GM18517 (cell line): Measurements from ENCODE around the gene RPS16.
"Not testable (repeated sequence)": the region's sequence is repeated elsewhere in the genome, so short reads cannot be mapped to it uniquely, and the experiment has no call there.

Experiments
- ATAC-seq: cut with Tn5 transposase; IDR thresholded peaks from one replicate; pipeline ENCODE4 v1.9.1; 2021; ENCODE audit warnings: mild to moderate bottlenecking, moderate library complexity; ENCODE audit not compliant: unreplicated experiment

RPS16 gene

GRCh38 chr19:39435499-39436349 is at the start of gene RPS16:
TSS of gene RPS16 (minus strand) at chr19:39435949. CDS start at chr19:39435895, 54 bp downstream.
- peak; percentile 54 for ATAC-seq

- no peak for ATAC-seq
These were observed 47.4 kb upstream of the RPS16 start for GRCh38 chr19:39483141-39483540.

DNA sequence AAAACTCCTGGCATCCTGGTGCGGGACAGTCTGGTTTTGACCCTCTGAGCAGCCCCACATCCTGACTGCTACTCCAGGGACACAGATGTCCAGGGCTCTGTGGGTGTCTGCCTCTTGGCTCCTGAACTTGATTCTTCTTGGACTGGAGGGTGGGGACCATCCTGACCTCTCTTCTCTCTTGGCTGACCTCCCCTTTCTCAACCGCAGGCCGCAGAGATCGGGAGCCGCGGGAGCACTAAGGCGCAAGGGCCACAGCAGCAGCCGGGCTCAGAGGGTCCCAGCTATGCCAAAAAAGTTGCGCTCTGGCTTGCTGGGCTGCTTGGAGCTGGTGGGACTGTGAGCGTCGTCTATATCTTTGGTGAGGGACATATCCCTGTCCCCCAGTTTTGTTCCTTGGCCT is 45.9 kb upstream of the RPS16 start:
- no peak for ATAC-seq

DNA sequence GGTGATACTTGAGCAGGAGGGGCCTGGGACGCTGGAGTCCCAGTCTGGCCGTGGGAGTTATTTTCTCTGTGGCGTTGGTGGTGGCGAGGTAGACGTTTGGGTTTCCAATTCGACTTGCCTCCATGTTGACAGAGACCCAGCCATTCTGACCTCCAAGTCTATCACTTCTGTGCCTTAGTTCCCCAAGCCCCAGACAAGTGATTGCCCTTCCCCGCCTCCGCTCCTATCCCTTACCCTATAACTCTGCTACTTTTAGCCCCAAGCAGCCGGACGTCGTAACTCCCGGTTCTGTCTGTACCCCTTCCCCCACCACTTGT is 45.4 kb upstream of the RPS16 start:
- ATAC-seq: no peak

DNA sequence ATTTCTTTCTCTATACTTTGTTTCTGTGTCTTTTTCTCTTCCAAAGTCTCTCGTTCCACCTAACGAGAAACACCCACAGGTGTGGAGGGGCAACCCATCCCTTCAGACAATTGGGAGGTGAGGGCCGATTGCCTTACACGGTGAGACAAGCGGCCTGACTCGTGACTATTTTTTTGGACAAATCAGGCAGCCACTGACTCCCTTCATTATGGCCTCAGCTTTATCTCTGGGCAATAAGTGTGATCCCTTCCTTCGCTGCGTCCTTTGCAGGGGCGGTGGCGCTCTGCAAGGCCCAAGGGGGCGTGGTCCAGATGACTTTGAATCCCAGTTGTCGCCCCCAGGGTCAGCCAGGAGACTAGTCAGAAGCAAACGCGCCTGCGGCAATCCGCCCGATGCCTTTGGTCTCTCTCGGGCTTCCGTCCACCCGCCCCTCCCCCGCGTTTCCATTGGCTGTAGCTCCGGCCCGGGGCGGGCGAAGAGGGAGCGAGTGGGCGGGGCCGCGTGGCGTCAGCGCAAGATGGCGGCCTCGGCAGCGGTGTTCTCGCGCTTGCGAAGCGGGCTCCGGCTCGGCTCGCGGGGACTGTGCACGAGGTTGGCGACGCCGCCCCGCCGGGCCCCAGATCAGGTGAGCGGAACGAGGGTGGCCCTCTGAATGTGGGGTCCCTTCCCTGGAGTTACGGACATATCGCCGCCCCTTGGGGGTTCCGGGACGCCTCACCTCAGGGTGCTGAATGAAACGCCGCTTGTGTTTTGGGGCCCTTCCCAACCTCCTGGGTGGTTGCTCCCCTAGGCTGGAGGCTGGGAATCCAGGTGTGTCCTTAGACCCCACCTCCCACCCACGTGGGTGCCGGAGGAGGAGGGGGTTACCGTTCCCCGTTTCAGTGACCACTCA is 44.8 kb upstream of the RPS16 start, which contains the start of gene TIMM50:
TSS of gene TIMM50 (plus strand) at position 502 of the 892 bp plus-strand sequence. CDS start at position 518, 16 bp downstream.
- peak; percentile 79 for ATAC-seq

DNA sequence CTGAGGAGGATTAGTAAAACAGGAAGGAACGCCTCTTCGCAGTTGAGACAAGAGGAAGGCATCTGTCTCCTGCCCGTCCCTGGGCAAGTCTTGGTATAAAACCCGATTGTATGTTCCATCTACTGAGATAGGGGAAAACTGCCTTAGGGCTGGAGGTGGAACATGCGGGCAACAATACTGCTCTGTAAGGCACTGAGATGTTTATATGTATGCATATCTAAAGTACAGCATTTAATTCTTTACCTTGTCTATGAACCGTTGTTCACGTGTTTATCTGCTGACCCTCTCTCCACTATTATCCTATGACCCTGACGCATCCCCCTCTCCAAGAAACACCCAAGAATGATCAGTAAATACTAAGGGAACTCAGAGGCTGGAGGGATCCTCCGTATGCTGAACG is 44.2 kb upstream of the RPS16 start:
- no peak for ATAC-seq

DNA sequence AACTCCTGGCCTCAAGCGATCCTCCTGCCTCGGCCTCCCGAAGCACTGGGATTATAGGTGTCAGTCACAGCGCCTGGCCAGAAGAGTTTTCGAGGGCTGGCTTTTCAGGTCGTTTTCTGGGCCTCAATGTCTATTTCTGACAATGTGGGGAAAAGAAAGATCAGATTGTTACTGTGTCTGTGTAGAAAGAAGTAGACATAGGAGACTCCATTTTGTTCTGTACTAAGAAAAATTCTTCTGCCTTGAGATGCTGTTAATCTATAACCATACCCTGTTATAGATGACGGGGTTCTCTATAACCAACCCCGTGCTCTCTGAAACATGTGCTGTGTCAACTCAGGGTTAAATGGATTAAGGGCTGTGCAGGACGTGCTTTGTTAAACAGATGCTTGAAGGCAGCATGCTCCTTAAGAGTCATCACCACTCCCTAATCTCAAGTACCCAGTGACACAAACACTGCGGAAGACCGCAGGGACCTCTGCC is 43.6 kb upstream of the RPS16 start:
- not testable (repeated sequence) for ATAC-seq

DNA sequence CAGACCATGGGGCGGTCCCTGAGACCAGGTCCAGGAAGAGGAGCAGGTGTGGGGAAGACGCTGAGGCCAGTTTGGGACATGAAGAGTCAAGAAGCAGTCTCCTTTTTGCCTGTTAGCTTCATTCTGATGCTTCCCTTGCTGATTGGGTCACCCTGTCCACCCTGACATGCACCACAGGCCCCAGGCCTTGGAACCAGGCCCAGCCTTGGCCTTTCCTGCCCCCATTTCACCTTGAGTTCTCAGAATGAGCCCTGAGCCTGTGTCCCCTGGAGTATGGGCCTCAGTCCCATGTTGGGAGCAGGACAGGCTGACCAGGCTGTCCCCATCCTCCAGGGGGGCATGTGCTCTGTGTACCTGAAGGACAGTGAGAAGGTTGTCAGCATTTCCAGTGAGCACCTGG is 40.0 kb upstream of the RPS16 start:
- ATAC-seq: no peak

DNA sequence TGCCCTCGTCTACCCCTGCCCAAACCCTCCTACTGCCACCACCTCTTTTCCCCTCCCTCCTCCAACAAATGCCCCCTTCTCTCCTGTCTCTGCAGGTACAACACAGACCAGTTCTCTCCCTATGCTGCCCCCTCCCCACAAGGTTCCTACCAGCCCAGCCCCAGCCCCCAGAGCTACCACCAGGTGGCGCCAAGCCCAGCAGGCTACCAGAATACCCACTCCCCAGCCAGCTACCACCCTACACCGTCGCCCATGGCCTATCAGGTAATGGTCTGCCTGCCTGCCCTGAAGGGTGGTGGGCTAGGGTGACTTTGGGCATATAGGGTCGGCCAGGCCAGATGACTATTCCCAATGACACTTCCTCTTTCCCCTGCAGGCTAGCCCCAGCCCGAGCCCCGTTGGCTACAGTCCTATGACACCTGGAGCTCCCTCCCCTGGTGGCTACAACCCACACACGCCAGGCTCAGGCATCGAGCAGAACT is 38.4 kb upstream of the RPS16 start:
- ATAC-seq: no peak

DNA sequence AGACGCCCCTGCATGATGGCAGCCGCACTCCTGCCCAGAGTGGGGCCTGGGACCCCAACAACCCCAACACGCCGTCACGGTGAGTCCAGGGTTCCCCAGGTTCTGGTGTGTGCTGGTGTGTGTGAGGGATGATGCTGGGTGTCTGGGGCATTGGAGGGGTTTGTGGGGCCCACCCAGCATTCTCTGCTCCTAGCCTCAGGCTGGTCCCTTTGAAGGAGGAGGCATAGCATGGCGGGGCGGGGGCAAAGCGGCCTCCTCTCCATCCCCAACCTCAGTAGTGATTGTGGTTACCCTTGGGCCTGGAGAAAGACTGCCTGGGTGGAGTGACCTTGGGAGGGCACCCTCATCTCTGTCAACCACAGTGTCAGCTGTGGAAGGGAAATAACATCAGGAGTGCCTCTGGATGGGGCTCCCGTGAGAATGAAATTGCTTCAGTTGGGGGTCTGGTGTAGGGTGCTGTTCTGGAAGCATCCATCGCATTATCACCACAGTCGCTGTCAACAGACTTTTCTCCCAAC is 37.8 kb upstream of the RPS16 start:
- no peak for ATAC-seq

- no peak for ATAC-seq
These were observed 37.1 kb upstream of the RPS16 start for GRCh38 chr19:39472746-39473442.

DNA sequence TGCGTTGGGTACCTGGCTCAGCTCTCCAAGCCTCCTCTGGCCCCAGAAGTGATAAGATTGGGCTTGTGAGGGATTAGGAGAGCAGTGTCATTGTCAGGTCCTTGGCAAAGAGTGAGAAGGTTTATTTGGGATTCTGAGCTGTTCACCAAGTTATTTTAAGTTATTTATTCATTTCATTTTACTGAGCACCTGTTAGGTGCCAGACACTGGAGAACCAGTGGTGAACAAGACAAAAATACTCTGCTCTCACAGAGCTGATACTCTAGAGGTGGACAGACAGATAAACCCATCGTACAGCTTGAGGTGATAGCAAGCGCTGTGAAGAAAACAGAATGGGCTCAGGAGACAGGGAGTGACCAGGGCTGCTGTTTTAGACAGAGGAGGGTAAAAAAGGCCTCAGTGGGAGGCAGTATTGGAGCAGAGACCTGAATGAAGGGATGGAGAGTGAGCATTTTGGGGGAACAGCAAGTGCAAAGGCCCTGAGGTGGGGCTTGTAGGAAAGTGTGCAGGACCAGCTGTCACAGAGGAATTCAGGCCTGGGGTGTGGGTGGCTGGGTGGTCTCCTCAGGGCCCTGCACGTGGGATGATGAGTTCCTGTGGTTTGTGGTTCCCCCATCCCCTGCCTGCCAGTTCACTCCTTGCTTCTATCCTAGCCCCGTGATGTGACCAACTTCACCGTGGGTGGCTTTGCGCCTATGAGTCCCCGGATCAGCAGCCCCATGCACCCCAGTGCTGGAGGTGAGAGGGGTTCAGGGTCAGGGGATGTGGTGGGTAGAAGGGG is 36.2 kb upstream of the RPS16 start:
- no peak for ATAC-seq

DNA sequence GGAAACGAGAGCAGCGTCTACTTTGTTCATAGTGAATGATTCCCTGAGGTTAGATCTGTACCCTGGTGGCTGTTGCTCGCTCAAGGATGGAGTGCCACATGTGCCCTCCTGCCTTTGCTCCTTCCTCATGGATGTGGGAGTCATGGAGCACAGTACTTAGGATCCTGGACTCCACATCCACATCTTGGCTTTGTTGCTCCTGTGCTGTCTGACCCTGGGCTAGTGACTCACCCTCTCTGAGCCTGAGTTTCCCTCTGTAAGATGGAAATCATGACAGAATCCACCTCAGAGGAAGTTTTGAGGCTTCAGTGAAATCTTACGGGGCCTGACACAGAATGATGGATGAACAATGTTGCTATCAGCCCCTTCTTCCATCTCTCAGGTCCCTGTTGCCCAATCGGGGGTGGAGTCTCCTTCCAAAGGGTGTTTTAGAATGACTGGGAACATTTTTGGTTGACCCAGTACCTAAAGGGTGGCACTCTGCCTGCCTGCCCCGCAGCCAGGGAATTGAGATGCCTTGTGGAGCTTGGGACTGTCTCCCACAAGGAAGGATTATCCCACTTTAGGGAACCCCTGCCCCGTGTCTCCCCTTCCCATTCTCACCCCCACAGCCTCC is 35.1 kb upstream of the RPS16 start:
- ATAC-seq: no peak

DNA sequence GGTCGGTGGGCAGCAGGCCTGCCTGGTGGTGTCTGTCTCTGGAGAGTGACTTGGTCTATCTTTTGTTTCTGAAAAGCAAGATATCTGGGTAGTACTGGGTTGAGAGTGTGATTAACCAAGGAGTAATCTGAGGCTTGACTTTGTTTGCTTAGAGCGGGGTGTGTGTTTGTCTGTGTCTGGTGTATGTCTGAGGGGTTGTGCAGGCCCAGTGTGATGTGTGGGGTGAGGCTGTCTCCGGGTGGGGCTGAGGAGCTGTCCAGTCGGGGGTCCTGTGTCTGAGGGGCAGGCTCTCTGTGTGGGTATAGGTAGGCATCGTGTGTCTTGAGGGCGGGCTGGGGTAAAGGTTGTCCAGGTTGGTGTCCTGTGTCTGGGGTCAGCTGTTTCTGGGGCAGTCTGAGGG is 33.8 kb upstream of the RPS16 start:
- no peak for ATAC-seq

GRCh38 chr19:39469036-39469435 is 33.3 kb upstream of the RPS16 start:
- no peak for ATAC-seq

GRCh38 chr19:39467941-39468340 is 32.2 kb upstream of the RPS16 start:
- ATAC-seq: no peak

DNA sequence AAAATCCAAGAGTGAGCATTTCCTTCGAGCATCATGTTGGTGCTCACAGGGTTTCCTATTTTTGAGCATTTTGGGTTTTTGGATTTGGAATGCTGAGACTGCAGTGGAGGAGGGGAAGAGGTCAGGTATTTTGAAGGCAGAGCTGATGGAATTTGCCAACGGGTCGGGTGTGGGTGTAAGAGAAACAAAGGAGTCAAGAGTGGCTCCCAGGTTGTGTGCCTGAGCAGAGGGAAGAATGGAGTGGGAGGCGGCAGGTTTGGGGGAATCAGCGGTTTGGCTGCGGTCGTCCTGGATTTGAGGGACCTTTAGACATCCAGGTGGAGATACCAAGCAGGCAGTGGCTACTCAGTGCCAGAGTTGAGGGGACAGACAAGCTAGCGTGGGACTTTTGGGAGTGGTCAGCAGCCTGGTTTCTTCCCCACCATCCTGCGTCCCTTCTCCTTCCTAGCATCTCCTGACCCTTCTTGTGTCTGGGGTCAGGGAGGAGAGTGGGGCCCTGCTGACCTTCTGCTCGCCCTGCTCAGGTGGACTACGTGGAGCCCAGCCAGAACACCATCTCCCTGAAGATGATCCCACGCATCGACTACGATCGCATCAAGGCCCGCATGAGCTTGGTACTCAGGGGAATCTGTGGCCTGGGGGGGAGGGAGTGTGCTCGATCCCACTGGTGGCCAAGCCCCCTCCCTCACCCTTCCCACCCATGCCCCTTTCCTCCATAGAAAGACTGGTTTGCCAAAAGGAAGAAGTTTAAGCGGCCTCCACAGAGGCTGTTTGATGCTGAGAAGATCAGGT is 30.4 kb upstream of the RPS16 start:
- no peak for ATAC-seq

DNA sequence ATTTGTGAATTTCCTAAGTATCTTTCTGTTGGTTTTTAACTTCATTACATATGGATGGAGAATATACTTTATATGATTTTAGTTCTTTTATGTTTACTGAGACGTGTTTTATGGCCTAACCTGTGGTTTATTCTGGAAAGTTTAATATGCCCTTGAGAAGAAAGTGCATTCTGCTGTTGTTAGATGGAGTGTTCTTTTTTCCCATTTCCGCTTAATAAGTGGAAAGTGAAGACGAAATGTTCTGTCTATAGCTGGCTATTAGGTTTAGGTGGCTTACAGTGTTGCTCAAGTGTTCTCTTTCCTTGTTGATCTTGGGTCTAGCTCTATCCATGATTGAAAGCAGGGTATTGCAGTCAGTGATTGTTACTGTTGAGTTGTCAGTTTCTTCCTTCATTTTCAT is 27.7 kb upstream of the RPS16 start:
- no peak for ATAC-seq

- ATAC-seq: not testable (repeated sequence)
These were observed 15.5 kb upstream of the RPS16 start for GRCh38 chr19:39451257-39451656.
